Measurements from ENCODE around the gene TBL1XR1. TPM values are rescaled to one million over a fixed set of nuclear protein-coding genes. Genes with fewer than 3 reads are reported as not detected.

The TBL1XR1 gene
- total and polyA plus RNA-seq, 2 of the 4 experiments (the other 2 are of a cell fraction), result 25.2 to 170 TPM

DNA sequence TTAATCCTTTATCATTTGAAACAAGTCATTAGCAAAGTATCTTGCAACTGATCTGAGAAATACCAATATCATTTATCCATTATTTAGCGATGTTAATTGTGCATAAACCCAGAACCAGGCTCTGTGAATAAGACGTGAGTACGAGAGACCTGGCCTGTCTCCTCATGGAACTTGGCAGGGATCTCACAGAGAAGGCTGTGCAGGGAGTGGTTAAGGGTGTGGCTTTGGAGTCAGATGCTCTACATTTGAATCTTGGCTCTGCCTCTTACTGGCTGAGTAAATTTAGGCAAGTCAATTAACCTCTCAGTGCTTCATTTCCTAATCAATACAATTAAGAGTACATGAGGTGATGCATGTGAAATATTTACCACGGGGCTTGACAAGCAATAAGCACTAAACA lies 39.9 kb upstream of the TBL1XR1 start:
- Histone ChIP-seq H3K14ac (replicated peaks; ENCODE audit: low read depth, low read length) (no peak overlapping the region), H2BK5ac (ENCODE audit: low read depth, low read length, poor library complexity, severe bottlenecking) (no peak overlapping the region), H4K8ac (ENCODE audit: low read depth in 2 of 2, low read length in 2 of 2) (no peak overlapping the region), H3K9me3 (ENCODE audit: control insufficient read depth, insufficient read depth, low read length) (no peaks in the 10 kb centered on the region), H2BK120ac (ENCODE audit: low read depth, low read length) (no peak overlapping the region), H3K36me3 (ENCODE audit: control insufficient read depth, insufficient read depth, low read length) (no peaks in the 10 kb centered on the region), H2AK9ac (replicated peaks; ENCODE audit: low read depth, low read length, poor library complexity) (no peak overlapping the region), H4K91ac (ENCODE audit: insufficient read depth, low read depth, low read length) (no peak overlapping the region), H3K9ac (ENCODE audit: low read depth, low read length) (no peak overlapping the region), H3K27me3 (ENCODE audit: control insufficient read depth, insufficient read depth, low read length) (no peaks in the 10 kb centered on the region), H4K20me1 (ENCODE audit: insufficient read depth, low read length) (no peaks in the 10 kb centered on the region), H3K18ac (ENCODE audit: low read depth, low read length) (no peak overlapping the region), H4K5ac (ENCODE audit: low read depth, low read length) (no peak overlapping the region), H3K56ac (ENCODE audit: extremely low read depth, insufficient read depth, low read length) (no peak overlapping the region), H3K4me1 (ENCODE audit: control insufficient read depth, insufficient read depth, low read length) (no peaks in the 10 kb centered on the region), H3K27ac (ENCODE audit: insufficient read depth, low read length) (no peak overlapping the region), H3K79me1 (ENCODE audit: low read depth in 1 of 2, low read length in 2 of 2) (no peaks in the 10 kb centered on the region), H3K4ac (ENCODE audit: low read depth, low read length) (no peak overlapping the region), H3K4me3 (ENCODE audit: insufficient read depth, low read depth, low read length) (no peak overlapping the region), H3K23ac (ENCODE audit: low read depth, low read length) (no peak overlapping the region), H3K9me1 (ENCODE audit: insufficient read depth, low read length) (no peaks in the 10 kb centered on the region), H2BK15ac (ENCODE audit: low read depth, low read length) (no peak overlapping the region), H2BK20ac (ENCODE audit: low read depth, low read length) (no peak overlapping the region), H2AK5ac (ENCODE audit: low read depth, low read length) (no peak overlapping the region), H3K4me2 (ENCODE audit: low read depth, low read length) (no peak overlapping the region), H2AFZ (replicated peaks; ENCODE audit: low read length, poor library complexity) (no peak overlapping the region)
- CTCF ChIA-PET, result no interaction called here
- WGBS, 2 experiments (ENCODE audit: extremely low coverage in 2 of 2, insufficient read length in 1 of 2), result no CpG with 5 or more reads among the region's 4 CpGs
- no TSS peak for BruUV-seq (replicated peaks)
- in situ Hi-C loops (cut with MboI; ENCODE audit: low sequenced_read_pairs) (no loop called here), intact Hi-C loops (cut with micrococcal nuclease) (no loop called here), dilution Hi-C loops (cut with HindIII; ENCODE audit: low sequenced_read_pairs, unreplicated experiment) (no loop called here)
- TF ChIP-seq ELK1 (IDR thresholded peaks at IDR 0.05; ENCODE audit: borderline replicate concordance, low read depth, low read length) (no peak), SMC3 (IDR thresholded peaks at IDR 0.05; ENCODE audit: low read depth, low read length) (no peak), MAZ (IDR thresholded peaks at IDR 0.05; ENCODE audit: borderline replicate concordance, low read depth, low read length) (no peak), RCOR1 (IDR thresholded peaks at IDR 0.05; ENCODE audit: insufficient replicate concordance, low read length) (no peak), CEBPB (IDR thresholded peaks at IDR 0.05; ENCODE audit: low read depth, low read length) (no peak), NFE2L2 (IDR thresholded peaks at IDR 0.05; ENCODE audit: low read depth, low read length) (no peak), FOS (IDR thresholded peaks at IDR 0.05; ENCODE audit: low read depth, low read length) (no peak), MXI1 (IDR thresholded peaks at IDR 0.05; ENCODE audit: borderline replicate concordance, low read depth, low read length) (no peak), RFX5 (IDR thresholded peaks at IDR 0.05; ENCODE audit: low read depth, low read length) (no peak)
- POLR2A ChIA-PET (ENCODE audit: unreplicated experiment), result no interaction called here
- no peak for ATAC-seq (ENCODE audit: low read depth)
- no peak for DNase-seq

Data from IMR-90 (cell line).